OCI-M2 (cell line): Measurements from ENCODE around the gene FAM120AOS.
A peak's percentile ranks its signal among the peaks of the same experiment; 100 is the strongest.

Source experiments
- DNase-seq: peaks from one replicate; lab custom pipeline; 2025; ENCODE audit not compliant: unreplicated experiment; lab: John Stamatoyannopoulos, UW

Gene FAM120AOS

DNA sequence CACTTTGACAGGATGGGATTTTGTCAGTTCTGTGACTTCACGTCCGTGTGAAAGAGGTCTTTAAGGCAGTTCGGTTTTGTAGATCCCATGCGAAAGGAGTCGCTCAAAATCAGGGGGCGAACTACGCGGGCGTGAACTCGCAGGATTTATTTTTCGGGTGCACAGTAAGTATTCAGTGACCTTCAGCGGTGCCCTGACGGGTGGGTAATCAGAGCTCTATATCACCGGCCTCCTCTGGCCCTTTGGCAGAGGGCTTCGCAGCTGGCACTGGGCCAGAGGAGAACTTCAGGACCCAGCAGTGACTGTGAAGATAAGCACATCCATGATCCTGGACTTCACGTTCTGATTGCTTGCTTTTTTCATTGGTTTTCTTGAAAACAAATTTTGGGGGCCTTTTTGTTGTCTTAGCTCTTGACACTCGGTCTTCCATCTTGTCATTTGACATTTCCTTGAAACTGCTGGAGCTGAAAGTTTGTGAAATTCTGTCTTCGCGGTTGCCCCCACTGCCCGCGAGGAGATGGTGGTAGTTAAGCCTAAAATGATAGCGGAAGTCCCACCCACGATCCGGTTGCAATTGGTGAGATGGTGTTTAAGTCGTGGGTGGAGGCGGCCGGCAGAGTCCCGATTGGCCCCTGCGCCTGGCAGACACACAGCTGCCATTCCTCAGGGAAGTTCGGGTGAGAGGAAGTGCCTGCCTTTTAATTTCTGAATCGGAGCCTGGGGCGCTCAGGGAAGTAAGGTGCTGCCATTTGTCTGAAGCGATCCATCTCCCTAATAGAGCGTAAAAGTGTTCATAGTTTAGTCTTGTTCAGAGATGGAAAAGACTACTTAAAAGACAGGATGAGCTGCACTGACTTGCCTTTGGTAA, at the start of gene FAM120AOS:
Gene FAM120AOS (minus strand): TSS at position 535 of the 868 bp plus-strand sequence. CDS start 872 bp downstream, outside the sequence.
- peak; percentile 32 for DNase-seq

DNA sequence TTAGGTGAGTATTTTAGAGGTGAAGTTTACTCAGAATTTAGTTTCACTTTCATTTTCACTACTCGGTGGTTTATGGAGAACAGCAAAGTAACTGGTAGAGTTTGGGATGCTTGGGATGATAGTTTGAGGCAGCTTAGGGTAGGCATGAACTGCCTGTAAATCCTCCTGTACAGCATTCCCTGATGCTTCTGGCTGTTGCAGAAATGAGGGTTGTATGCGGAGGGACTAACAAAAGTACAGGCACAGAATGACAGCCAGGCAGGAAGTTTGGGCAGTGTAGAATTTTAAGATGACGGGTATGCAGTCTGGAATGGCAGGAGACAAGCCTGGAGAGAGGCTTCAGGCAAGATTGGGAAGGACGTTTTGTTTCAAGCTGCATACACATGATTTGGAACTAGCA, 48.0 kb upstream of the FAM120AOS start:
- no peak for DNase-seq

DNA sequence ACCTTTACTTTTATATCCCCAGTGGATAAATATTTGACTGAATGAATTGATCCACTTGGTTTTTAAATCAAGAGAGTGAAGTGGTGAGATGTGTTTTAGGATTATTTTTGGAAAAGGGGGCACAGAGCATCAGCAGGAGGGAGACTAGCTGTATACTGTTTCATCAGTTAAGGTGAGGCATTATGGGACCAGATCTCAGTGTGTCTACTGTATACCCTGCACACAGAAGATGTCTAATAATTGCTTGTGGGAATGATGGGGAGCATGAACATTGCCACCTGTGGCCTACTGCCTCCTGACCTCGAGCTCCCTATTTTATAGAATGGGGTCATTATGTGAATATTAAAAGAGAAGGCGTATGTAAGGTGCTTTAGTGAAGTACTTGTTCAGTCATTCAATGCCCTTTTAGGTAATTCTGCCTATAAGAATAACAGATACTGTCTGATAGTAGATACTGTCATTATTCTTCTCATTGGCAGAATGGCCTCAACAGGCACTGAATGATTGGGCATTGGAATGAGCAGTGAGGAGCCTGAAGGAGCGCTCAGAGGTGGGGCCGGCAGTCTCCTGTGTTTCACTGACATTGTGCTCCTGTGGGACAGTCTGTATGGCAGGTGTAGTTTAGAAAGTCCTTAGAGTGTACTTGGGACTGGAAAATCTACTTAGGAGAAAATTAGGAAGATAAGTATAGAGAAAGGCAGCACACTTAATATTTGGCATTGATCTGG, 47.4 kb upstream of the FAM120AOS start:
- DNase-seq: no peak

DNA sequence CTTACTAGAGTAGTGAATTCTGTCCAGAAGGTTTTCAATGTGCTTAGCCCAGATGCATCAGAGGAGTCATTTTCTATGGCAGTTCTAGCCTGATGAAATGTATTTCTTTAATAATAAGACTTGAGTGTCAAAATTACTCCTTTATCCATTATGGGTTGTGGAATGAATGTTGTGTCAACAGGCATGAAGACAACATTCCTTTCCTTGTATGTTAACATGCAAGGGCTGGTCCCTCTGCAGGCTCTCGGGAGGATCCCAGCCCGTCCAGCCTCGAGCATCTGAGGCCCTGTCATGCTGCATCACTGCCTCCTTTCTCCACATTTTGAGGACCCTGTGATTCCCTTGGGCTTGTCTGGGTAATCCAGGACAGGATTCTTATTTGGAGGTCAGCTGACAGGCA, 42.9 kb upstream of the FAM120AOS start:
- no peak for DNase-seq

DNA sequence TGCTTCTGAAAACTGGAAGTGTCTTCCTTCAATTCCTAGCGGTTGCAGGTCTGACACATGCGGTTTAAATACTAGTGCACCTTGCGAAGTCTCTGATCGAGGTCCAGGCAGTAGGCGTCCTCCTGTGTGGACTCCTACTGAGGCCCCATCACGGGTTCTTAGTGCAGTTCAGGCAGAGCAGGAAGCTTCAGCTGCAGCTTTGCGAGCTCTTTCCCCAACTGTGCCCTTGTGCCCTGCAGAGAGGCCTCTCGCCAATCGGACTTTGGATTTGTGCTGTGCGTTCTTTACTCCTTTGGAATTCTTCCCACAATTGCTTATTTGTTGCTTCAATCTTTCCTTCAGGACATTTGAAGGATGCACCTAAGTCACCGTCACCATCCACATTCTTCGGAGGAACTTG, 40.6 kb upstream of the FAM120AOS start:
- DNase-seq: no peak

DNA sequence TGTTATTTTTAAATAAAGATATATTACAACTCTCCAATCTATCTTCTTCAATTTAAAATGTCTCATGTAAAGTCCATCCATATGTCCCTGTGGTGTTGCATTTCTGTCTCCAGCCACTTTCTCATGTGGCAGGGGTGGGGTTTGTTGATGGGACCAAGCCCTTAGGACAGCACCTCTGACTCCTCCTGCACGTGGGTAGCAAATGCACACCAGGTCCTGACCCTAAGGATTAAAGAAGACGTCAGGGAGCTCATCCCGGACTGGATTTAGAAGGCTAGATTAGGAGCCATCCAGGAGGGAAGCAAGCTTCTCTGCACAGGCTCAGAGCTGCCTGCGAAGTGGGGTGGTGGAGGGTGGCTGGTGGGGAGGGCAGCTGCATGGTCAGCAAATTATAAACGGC, 38.9 kb upstream of the FAM120AOS start:
- no peak for DNase-seq

DNA sequence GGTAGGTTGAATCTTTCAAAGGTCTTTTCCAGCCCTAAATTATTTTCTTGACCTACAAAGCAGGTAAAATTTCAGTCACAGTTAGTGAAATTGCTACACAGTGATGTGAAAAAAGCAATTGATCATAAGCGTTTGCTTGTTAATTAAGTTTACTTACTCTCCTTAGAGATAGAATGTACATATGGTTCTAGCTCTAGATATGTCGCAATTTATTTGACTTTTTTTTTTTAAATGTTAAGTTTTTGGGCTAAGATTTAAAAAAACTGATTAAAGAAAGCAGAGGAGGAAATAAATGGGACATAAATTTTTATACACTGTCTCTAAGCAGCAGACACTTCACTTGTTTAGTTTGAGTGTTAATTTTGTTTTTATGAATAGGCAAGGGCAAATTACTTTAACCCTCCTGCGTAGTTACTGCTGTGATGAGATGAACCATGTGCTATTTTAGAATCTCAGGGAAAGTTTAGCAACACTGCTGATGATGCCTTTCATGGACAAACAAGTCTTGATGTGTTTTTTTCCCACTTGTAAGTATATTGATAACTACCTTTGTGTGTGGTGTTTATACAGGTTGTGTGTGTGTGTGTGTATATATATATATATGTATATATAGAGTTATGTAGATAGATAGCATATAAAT, 38.3 kb upstream of the FAM120AOS start:
- no peak for DNase-seq

DNA sequence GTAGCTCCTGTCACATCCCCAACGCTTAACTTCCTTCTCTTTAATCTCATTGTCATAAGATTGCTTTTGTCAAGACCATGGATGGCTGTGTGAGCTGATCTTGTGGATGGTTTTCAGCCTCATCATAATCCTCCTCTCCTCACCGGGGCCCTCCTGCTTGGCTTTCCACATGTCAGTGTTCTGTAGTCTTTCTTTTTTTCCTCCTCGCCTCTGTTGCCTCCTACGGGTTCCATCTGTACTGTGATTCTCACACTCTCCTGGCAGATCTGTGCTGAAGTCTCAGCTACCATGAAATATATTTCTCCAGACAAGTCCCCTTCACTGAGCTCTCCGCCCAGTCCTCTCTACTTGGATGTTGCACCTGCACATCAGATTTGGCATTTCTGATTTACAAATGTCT, 34.9 kb upstream of the FAM120AOS start:
- DNase-seq: no peak

DNA sequence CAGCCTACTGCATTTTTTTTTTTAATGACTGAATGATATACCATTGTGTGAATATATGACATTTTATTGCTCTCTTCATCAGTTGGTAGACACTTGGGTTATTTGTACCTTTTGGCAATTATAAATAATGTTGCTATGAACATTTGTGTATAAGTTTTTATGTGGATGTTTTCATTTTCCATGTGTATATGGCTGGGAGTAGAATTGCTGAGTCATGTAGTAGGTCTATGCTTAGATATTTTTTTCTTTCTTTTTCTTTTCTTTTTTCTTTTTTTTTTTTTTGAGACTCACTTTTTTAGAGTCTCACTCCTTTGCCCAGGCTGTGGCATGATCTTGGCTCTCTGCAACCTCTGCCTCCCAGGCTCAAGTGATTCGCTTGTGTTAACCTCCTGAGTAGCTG, 32.9 kb upstream of the FAM120AOS start:
- DNase-seq: no peak

DNA sequence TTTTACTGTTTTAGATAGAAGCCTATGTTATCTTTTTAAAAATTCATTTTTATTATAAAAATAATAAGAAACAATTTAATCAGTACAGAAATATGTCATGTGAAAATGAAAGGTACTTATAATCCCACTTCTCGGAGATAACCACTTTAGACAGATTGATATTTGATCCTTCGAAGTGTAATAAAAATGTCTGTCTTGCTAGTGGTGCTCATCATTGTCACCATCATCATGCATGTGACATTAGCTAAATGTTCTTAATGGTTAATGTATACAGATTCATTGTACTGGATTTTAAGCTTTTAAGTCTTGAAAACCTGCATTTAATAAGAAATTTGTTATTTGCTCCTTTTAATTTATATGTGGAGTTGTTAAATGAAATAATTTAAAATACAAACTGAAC, 30.1 kb upstream of the FAM120AOS start:
- no peak for DNase-seq

DNA sequence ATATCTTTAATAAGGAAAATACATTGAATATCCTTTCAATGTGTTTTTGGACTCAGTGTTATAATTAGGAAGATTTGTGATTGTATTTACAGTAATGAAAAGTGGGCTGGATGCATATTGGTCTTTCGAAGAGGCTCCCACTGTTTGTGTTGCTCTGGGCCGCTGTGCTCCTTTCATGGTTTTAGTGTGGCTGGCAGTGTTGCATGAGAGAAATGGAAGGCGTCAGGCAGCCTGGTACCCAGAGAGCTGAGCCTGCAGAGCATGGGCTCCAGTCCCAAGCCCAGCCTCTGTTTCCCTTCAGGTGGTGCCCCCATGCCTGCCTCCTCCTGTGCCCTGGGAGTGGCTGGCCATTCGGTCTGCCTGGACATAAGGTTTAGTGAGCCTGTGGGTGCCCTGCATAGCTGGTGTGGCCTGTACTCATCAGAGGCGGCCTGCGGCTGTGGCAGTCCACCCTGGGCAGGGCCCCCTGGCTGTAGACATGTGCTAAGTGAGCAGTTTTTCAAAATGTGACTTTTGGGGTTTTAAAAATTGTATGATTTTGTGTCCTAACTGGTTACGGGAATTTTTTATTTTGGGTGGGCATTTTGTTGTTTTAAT, 27.4 kb upstream of the FAM120AOS start:
- DNase-seq: no peak

DNA sequence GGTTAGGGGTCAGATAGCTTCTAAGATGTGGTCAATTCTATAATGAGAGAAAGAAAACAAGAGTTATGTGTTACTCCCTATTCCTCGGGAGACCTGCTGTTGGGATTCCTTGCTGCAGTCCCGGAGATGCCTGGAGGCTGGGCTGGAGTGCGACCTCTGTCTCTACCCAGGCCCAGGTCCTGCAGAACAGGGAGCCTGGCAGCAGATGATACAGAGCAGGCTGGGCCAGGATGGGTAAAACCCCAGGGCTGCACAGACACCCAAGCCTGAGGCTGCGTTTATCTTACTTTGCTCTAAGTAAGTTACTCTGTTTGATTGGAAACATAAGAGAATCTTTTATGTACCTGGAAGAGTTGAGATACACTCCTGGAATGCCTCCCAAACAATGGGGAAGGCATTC, 26.9 kb upstream of the FAM120AOS start:
- DNase-seq: no peak

DNA sequence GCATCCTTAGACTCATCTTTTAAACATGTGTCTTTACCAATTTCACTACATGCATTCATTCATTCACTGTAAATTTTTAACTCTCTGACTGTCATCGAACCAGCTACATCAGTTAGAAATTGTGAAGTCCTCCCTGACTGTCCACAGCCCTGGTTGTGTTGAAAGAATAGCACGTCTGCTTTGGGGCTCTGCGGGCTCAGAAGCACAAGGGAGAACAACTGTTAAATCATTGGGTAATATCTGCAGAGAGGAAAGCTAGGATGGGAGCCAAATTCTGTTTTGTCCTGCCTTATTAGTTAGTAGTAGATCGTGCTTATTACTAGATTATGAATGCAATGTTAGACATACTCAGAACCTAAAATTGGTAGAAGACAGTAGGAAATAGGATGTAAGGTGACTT, 26.3 kb upstream of the FAM120AOS start:
- no peak for DNase-seq

DNA sequence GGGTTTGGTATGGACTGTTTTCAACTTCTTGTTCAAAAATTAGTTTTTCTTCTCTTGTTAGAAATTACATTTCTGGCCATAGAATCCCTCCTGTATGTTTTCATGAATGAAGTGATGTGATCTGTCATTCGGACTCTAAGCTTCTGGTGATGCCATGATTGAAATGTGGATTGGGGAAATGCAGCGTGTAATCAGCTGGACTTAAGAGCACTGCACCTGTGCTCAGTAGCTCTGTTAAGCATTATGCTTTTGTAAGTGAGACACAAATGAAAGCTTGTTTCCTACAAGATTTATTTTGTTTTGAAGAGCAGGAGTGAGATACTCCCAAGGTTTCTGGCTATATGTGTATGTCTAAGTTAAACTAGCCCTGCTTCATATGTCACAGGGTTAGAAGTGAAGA, 24.0 kb upstream of the FAM120AOS start:
- DNase-seq: no peak

DNA sequence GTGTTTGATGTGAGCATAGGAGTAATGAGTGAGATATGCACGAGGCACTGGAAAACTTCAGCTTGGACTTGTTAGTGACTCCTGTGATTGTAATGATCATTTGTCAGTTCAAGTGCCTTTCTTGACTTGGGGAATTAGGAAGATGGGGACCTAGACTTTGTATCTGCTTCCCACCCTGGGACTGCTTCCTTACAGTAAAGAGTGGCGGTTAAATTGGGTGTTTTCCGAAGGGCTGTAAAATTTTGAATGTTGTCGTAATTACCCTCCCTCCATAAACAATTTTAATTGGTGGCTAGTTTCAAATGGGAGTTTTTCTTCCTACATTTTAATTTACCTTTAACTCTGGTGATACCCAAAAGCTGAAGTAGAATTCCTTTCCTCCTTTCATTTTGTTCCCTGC, 23.5 kb upstream of the FAM120AOS start:
- DNase-seq: no peak

DNA sequence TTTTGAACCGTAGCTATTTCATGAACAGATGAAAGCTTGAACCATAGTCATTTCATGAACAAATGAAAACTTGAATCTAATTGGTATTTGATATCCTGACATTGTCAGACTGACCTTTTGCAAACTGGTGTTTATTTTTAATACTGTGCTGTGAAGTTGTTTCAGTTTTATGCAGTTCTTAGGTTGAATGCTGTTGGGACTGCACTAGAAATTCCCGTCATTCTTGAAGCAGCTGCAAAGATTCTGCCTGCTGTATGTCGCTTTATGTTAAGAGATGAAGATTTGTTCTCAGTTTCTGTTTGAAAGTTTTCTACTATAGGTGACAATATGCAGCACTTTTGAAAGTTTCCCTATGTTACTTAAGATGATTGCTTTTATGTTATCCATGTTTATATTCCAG, 22.5 kb upstream of the FAM120AOS start:
- no peak for DNase-seq

DNA sequence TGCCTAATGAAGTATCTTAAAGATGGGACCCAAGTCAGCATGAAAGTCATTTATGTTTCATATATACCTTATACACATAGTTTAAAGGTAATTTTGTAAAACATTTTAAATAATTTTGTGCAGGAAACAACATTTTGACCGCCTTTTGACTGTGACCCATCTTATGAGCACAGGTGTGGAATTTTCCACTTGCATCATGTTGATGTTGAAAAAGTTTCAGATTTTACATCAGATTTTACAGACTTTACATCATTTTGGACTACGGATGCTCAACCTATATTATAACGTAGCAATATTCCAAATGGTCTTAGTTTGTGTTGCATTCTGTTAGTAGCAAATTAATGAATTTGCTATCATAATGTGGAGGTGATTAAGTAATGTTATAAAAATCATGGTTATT, 21.7 kb upstream of the FAM120AOS start:
- no peak for DNase-seq

DNA sequence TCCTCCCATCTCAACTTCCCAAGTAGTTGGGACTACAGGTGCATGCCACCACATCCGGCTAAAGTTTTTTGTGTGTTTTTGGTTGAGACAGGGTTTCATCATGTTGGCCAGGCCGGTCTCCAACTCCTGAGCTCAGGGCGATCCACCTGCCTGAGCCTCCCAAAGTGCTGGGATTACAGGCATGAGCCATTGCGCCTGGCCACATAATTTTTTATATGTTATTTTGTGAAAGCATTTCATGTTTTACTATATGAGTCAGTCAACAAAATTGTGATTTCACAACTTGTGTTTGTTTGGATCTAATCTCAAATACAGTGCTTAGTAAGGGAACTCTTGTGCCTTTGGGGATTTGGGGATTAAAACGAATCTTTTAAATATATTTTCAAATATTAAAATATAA, 20.0 kb upstream of the FAM120AOS start:
- DNase-seq: no peak

DNA sequence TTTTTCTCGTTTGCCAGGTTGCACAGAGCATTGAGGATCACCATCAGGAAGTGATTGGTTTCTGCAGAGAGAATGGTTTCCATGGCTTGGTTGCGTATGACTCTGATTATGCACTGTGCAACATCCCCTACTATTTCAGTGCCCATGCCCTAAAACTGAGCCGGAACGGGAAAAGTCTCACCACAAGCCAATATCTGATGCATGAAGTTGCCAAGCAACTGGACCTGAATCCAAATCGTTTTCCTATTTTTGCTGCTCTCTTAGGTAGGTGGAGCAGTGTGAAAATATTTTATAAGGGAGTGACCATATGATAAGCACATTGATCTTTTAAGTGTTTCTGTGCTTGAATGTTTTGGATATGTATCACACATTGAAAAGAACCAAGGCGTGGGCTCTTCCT, 17.7 kb upstream of the FAM120AOS start:
- DNase-seq: no peak

DNA sequence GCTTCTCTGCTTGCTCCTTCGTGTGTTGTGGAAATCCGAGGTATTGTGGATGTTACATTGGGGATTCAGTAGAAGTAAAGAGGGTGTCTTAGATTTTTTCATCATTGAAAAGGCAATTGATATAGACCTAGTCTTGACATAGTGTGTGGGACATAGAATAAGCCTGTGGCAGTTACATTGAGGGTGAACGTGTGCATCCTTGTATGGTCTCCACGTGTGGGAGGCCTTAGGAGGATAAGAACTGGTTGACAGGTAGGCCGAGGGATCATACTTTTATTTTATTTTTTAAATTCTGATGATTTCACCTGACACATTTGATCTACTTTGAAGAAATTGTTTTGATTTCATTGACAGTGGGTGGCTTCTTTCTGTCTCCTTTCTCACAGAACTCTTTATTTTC, 17.0 kb upstream of the FAM120AOS start:
- DNase-seq: no peak

DNA sequence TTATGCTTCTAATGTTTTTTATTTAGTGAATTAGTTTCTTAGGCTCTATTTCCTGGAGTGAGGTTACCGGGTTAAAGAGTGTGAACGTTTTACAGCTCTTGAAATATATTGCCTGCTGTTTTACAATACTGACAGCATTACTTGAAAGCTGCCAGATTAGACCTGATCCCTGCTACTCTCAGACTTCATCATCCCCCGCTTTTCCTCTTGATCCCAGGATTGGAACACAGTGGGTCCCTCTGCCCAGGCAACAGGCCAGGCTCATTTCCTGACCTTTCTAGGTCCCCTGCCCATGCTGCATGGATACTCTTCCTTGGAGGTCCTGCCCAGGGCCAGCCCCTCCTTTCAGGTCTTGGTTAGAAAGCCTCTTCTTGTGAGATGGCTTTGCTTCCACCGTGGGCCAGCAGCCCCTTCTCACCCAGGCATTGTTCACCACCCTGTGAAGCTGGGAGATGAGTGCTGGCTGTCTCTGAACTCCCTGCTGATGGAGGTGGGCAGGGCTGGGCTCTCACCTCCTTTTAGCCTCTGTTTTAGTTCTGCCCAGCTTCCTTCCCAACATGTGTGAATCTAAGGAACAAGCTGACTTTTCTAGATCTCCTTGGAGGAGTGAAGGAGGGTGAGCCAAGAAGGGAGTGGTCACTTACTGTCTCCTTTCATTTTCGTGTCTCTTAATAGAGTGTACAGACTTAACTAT, 15.5 kb upstream of the FAM120AOS start:
- DNase-seq: no peak
